ENCODE data around the gene METTL2B. TPM values are rescaled to one million over a fixed set of nuclear protein-coding genes. Genes with fewer than 3 reads are reported as not detected.

Gene METTL2B
- total RNA-seq, 1 experiment from 2014 or later = 49.7 TPM

Other genes with a start within 250 kb of the METTL2B start
- not detected in 2 replicates for gene LEP, start 235.5 kb upstream of the METTL2B start, total RNA-seq (2022)
- 61.5 and 63.8 TPM in 2 replicates for gene RBM28, start 132.8 kb upstream of the METTL2B start, total RNA-seq (2022)
- not detected in 2 replicates for gene PRRT4, start 115.1 kb upstream of the METTL2B start, total RNA-seq (2022)
- 66.4 and 74.0 TPM in 2 replicates for gene IMPDH1, start 66.8 kb upstream of the METTL2B start, total RNA-seq (2022)
- 6.2 and 8.3 TPM in 2 replicates for gene HILPDA, start 20.9 kb upstream of the METTL2B start, total RNA-seq (2022)
- 2.3 and 5.9 TPM in 2 replicates for gene GARIN1A, start 195.5 kb downstream of the METTL2B start, total RNA-seq (2022)

Data from MCF 10A (cell line).